ENCODE measurements around the gene PLEKHA8.

Gene PLEKHA8, protein sequence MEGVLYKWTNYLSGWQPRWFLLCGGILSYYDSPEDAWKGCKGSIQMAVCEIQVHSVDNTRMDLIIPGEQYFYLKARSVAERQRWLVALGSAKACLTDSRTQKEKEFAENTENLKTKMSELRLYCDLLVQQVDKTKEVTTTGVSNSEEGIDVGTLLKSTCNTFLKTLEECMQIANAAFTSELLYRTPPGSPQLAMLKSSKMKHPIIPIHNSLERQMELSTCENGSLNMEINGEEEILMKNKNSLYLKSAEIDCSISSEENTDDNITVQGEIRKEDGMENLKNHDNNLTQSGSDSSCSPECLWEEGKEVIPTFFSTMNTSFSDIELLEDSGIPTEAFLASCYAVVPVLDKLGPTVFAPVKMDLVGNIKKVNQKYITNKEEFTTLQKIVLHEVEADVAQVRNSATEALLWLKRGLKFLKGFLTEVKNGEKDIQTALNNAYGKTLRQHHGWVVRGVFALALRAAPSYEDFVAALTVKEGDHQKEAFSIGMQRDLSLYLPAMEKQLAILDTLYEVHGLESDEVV

GRCh38 chr7:30028216-30028748 lies at the start of gene PLEKHA8:
TSS of gene PLEKHA8 (plus strand) at chr7:30028412. CDS start at chr7:30028763, 351 bp downstream.
- DNase-seq: peak; percentile 81

GRCh38 chr7:29980151-29980550 lies 48.1 kb upstream of the PLEKHA8 start:
- DNase-seq: no peak

GRCh38 chr7:29987083-29987482 lies 41.1 kb upstream of the PLEKHA8 start:
- DNase-seq: no peak

GRCh38 chr7:29987811-29988317 lies 40.3 kb upstream of the PLEKHA8 start:
- DNase-seq: no peak

DNA sequence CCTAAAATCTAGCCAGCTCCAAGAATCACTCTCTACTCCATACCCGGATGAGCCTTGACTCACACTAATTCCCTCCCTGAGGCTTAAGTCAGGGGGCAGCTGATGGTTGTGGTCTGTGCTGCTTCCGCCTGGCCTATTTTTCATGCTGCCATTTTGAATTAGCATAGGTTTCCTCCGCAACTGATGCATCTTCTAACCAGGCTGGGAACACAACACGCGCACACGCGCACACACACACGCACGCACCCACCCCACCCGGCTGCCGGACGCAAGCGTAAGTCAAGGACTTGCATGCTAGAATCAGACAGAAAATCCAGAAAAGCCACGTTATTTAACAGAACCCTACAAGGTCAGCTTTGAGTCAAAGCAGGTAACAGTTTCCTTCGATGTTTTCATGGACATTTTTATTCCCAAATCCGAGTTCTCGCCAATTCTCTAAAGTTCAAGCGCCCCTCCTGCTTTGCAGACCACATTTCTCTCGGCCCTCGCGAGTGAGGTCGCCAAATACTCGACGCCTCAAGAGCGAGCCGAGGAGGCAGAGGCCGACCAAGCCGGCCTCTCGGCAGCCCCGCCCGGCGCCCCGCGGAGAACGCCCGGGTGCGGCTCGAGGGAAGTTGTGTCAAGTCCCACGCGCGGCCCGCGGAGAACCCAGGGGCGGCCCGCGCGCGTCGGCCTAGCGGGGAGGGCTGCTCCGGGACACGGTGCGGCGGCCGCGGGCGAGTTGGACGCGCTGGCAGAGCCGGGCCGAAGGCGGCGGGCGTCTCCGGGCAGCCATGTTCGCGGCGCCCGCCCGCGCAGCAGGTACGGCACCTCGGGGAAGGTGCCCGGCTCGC lies 39.6 kb upstream of the PLEKHA8 start:
- DNase-seq: peak; percentile 9

DNA sequence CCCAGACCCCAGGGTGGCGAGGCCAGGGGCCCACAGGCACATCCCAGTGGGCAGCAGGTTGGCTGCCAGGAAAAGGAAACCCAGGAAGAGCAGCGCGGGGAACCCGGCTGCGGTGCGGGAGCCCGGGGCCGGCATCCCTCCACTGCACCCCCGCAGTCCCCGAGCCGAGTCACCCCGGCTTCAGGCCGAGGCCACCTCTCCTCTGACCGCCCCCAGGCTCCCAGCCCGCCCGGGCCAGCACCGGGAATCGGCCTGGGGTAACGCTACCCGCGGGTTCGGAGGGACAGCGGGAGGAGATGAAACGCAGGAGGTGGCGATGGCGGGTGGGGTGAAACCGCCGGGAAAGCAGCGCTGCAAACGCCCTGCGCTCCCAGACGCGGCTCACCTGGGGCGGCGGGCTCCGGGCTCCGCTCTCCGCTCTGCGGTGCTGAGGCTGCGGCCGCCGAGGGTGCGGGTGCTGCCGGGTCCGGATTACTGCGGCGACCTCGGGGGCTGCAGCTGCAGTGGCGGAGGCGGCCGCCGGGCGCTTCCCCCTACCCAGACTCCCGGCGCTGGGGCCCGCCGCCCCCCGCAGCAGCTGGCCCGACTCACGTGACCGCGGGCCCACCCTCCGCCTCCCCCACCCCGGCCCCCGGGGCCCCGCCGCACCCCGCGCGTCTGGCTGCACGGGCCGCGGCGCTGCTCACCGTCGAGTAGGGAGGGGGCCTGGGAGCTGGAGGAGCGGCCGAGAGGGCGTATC lies 38.8 kb upstream of the PLEKHA8 start, which contains the start of gene SCRN1:
Gene SCRN1 (minus strand): TSS at position 545 of the 739 bp plus-strand sequence. CDS start 20,734 bp downstream, outside the sequence.
- DNase-seq: no peak

- DNase-seq: no peak
Measured at GRCh38 chr7:29990931-29991330, 37.3 kb upstream of the PLEKHA8 start.

GRCh38 chr7:29991937-29992336 lies 36.3 kb upstream of the PLEKHA8 start:
- no peak for DNase-seq

DNA sequence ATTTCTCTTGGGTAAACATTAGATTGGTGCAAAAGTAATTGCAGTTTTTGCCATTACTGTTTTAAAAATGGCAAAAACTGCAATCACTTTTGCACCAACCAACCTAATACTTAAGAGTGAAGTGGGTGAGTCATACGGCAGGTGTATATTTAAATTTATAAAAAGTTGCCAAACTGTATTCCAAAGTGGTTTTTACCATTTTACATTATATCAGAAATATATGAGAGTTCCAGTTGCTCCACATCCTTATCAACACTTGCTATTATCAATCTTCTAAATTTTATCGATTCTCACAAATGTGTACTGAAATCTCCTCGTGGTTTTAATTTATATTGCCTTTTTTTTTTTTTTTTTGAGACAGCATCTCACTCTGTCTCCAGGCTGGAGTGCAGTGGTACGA lies 35.1 kb upstream of the PLEKHA8 start:
- no peak for DNase-seq

DNA sequence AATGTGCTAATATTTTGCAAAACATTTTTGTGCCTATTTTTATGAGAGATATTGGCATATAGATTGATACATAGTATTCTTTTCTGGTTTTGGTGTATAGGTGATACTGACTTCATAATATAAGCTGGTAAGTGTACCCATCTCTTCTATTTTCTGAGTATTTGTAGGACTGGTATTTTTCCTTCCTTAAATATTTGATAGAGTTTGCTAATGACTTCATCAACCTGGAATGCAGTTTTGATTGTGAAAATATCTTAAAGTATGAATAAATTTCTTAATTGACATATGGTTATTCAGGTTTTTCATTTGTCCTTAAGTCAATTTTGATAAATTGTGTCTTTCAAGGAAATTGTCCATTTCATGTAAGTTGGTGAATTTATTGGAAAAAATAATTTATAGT lies 32.6 kb upstream of the PLEKHA8 start:
- DNase-seq: no peak

GRCh38 chr7:29996321-29996720 lies 31.9 kb upstream of the PLEKHA8 start:
- no peak for DNase-seq

- no peak for DNase-seq
Measured at GRCh38 chr7:29998489-29998888, 29.7 kb upstream of the PLEKHA8 start.

GRCh38 chr7:30001998-30002397 lies 26.2 kb upstream of the PLEKHA8 start:
- DNase-seq: no peak

- no peak for DNase-seq
Measured at GRCh38 chr7:30003098-30003497, 25.1 kb upstream of the PLEKHA8 start.

- DNase-seq: no peak
Measured at GRCh38 chr7:30005464-30005863, 22.7 kb upstream of the PLEKHA8 start.

- no peak for DNase-seq
Measured at GRCh38 chr7:30010021-30010420, 18.2 kb upstream of the PLEKHA8 start.

GRCh38 chr7:30012757-30013156 lies 15.5 kb upstream of the PLEKHA8 start:
- no peak for DNase-seq

- DNase-seq: no peak
Measured at GRCh38 chr7:30018451-30018850, 9.8 kb upstream of the PLEKHA8 start.

DNA sequence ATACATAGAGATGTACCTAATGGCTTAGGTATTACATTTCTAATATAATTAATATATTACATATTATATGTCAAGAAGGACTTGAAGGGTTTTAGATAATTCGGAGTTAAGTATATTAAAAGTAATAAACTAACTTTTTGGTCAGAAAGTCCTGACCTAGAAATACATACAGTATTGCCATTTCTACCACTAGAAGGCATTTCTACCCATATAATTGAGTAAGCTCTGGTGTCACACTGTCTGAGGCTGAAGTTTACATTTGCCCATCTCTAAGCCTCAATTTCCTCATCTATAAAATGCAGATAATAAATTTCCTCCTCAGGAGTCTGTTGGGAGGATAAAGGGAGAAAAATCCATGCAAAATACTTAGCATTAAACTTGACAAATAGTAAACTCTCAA lies 8.8 kb upstream of the PLEKHA8 start:
- no peak for DNase-seq

- DNase-seq: no peak
Measured at GRCh38 chr7:30019960-30020359, 8.3 kb upstream of the PLEKHA8 start.

DNA sequence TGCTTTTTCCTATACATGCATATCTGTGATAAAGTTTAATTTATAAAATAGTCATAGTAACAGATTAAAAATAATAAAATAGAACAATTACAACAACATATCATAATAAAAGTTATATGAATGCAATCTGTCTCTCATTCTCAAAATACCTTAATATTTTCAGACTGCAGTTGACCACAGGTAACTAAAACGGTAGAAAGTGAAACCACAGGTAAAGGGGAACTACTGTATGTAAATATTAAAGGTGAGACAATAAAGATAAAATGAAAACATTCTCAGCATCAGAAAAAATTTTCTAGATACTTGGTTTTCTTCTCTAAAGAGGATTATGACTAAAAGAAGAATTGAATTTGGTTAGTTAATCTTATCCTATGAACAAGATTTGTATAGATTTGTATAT lies 7.7 kb upstream of the PLEKHA8 start:
- DNase-seq: no peak

DNA sequence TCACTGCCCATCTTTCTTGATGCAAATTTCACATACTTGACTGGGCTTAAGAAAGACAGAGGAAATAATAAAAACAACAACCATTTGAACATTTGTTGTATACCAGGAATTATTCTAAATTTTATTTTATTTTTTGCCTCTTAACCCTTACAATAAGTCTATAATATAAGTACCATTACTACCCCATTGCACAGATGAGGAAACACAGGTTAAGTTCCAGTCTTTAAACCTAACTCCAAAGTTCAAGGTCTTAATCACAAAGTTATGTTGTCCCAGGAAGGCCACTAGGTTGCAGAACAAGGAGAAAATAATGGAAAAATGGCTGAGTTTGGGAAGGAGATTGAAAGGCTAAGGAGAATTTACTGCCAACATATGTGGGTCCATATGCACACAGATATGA lies 5.2 kb upstream of the PLEKHA8 start:
- DNase-seq: no peak

GRCh38 chr7:30023524-30023923 lies 4.7 kb upstream of the PLEKHA8 start:
- DNase-seq: no peak

Measured in stimulated activated naive CD4-positive, alpha-beta T cell treated with Interleukin-2 at 50 U/mL for 16 hours (primary cell).